ENCODE results near the gene SLC49A3. TPM values are rescaled to one million over a fixed set of nuclear protein-coding genes. Genes with fewer than 3 reads are reported as not detected.

The SLC49A3 gene
- polyA plus RNA-seq, 1 donor (not counting 4 experiments of a cell fraction or from before 2014, with no cell fraction given): 0.04 TPM

DNA sequence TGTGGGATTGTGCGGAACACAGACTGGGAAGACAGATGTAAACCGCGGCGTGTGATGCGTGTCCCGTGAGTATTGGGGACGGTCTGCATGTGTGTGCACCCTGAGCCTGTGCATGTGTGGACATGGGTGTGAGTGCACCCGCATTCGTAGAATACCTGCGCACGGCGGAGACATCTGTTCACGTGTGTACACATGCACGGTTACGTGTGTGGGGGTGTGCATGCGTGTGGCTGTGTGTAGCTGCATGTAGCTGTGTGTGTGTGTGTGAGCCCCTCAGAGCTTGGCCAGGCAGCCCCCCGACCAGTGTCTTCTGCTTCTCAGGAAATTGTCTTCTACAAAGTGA lies 34.5 kb downstream of the SLC49A3 start:
- no peaks in the 10 kb centered on the region for H3K36me3 ChIP-seq (ENCODE audit: control insufficient read depth in 2 of 2, extremely low read depth in 1 of 2, insufficient read depth in 2 of 2, low read length in 2 of 2)
- no peaks in the 10 kb centered on the region for H3K79me2 ChIP-seq (ENCODE audit: control insufficient read depth, insufficient read depth, low read length)
- no peaks in the 10 kb centered on the region for H4K20me1 ChIP-seq (ENCODE audit: control insufficient read depth, extremely low read depth, insufficient read depth, low read length)
- H3K9me1 ChIP-seq (ENCODE audit: control insufficient read depth, extremely low read depth, insufficient read depth, low read length): no peaks in the 10 kb centered on the region
- no peak overlapping the region for H2AFZ ChIP-seq (ENCODE audit: control insufficient read depth, low read length)
- no peak overlapping the region for H3K4me2 ChIP-seq (ENCODE audit: control insufficient read depth, extremely low read depth, insufficient read depth, low read depth, low read length)
- no peak for FAIRE-seq
- TF ChIP-seq CTCF (optimal IDR thresholded peaks at IDR 0.05 in 1 of 3, IDR thresholded peaks at IDR 0.05 in 1 of 3, conservative IDR thresholded peaks at IDR 0.05 in 1 of 3; ENCODE audit: extremely low read depth in 1 of 3, insufficient read depth in 2 of 3, low read length in 3 of 3): no peak
- TF ChIP-seq EZH2 (IDR thresholded peaks at IDR 0.05; ENCODE audit: low read length): no peak
- no peaks in the 10 kb centered on the region for H3K4me1 ChIP-seq (ENCODE audit: control insufficient read depth, extremely low read depth, insufficient read depth, low read length)
- peaks cover 3% of the 10 kb centered on the region for H3K9me3 ChIP-seq (ENCODE audit: control insufficient read depth, low read depth, low read length)
- no peak overlapping the region for H3K27ac ChIP-seq (ENCODE audit: control insufficient read depth, insufficient read depth, low read length)
- DNase-seq (ENCODE audit: low read depth, low spot score): no peak
- peaks cover 18% of the 10 kb centered on the region for H3K27me3 ChIP-seq (ENCODE audit: control insufficient read depth, extremely low read depth, insufficient read depth, low read length)
- dilution Hi-C loops (cut with MboI; ENCODE audit: extremely low pct_ligation_motif_present, low sequenced_read_pairs): no loop called here
- no peak overlapping the region for H3K4me3 ChIP-seq (ENCODE audit: control insufficient read depth in 2 of 3, extremely low read depth in 1 of 3, insufficient read depth in 2 of 3, low read depth in 1 of 3, low read length in 3 of 3)
- H3K9ac ChIP-seq (ENCODE audit: control insufficient read depth, extremely low read depth, insufficient read depth, low read length): no peak overlapping the region

DNA sequence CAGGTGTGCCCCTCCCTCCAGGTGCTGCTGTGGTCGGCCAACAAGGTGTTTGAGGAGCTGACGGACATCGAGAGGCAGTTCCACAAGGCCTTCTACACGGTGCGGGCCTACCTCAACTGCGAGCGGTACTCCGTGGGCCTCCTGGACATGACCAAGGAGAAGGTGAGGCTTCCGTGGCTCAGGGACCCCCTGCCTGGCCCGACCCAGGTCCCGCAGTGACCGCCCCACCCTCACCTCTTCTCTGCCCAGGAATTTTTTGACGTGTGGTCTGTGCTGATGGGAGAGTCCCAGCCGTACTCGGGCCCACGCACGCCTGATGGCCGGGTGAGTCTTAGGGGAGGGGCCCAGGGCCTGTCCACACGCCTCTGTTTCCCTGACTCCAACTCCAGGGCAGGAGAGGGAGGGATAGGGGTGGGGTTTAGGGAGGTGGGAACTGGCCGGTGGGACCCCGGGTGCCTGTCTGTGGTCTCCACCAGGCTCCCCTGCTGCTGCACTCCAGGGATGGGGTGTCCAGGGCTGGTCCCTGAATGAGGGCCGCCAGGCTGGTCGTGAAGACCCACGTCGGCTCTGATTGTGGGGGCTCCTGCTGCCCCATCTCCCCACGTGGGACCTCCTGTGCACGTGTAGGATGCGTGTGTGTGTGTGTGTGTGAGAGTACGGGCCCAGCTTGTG lies 35.0 kb downstream of the SLC49A3 start:
- no peak overlapping the region for H2AFZ ChIP-seq (ENCODE audit: control insufficient read depth, low read length)
- dilution Hi-C loops (cut with MboI; ENCODE audit: extremely low pct_ligation_motif_present, low sequenced_read_pairs): no loop called here
- H4K20me1 ChIP-seq (ENCODE audit: control insufficient read depth, extremely low read depth, insufficient read depth, low read length): no peaks in the 10 kb centered on the region
- H3K27me3 ChIP-seq (ENCODE audit: control insufficient read depth, extremely low read depth, insufficient read depth, low read length): peaks cover 18% of the 10 kb centered on the region
- H3K4me1 ChIP-seq (ENCODE audit: control insufficient read depth, extremely low read depth, insufficient read depth, low read length): no peaks in the 10 kb centered on the region
- TF ChIP-seq EZH2 (IDR thresholded peaks at IDR 0.05; ENCODE audit: low read length) (no peak), CTCF (optimal IDR thresholded peaks at IDR 0.05 in 1 of 3, IDR thresholded peaks at IDR 0.05 in 1 of 3, conservative IDR thresholded peaks at IDR 0.05 in 1 of 3; ENCODE audit: extremely low read depth in 1 of 3, insufficient read depth in 2 of 3, low read length in 3 of 3) (no peak)
- no peaks in the 10 kb centered on the region for H3K9me3 ChIP-seq (ENCODE audit: control insufficient read depth, low read depth, low read length)
- H3K9me1 ChIP-seq (ENCODE audit: control insufficient read depth, extremely low read depth, insufficient read depth, low read length): no peaks in the 10 kb centered on the region
- no peaks in the 10 kb centered on the region for H3K79me2 ChIP-seq (ENCODE audit: control insufficient read depth, insufficient read depth, low read length)
- no peak overlapping the region for H3K27ac ChIP-seq (ENCODE audit: control insufficient read depth, insufficient read depth, low read length)
- H3K9ac ChIP-seq (ENCODE audit: control insufficient read depth, extremely low read depth, insufficient read depth, low read length): no peak overlapping the region
- no peaks in the 10 kb centered on the region for H3K36me3 ChIP-seq (ENCODE audit: control insufficient read depth in 2 of 2, extremely low read depth in 1 of 2, insufficient read depth in 2 of 2, low read length in 2 of 2)
- no peak overlapping the region for H3K4me2 ChIP-seq (ENCODE audit: control insufficient read depth, extremely low read depth, insufficient read depth, low read depth, low read length)
- FAIRE-seq (no peak), DNase-seq (ENCODE audit: low read depth, low spot score) (no peak)
- no peak overlapping the region for H3K4me3 ChIP-seq (ENCODE audit: control insufficient read depth in 2 of 3, extremely low read depth in 1 of 3, insufficient read depth in 2 of 3, low read depth in 1 of 3, low read length in 3 of 3)
